OCI-LY7 (cell line): ENCODE results near the gene MPC1. TPM values are rescaled to one million over a fixed set of nuclear protein-coding genes. Genes with fewer than 3 reads are reported as not detected.

Experiments
- BruUV-seq: library from RNA; stranded (reverse); fragments of 400-500 nt; replicated peaks from 2 replicates; lab custom pipeline; 2021; lab: Mats Ljungman, UMichigan
- CTCF ChIA-PET: fragments of 300-600 bp; sonication (Branson Sonifier 250); formaldehyde crosslinking; loops from one replicate; lab custom pipeline; 2022; ENCODE audit warnings: antibody characterized with exemption; ENCODE audit not compliant: unreplicated experiment; lab: Charles Lee
- POLR2A ChIA-PET: fragments of 300-600 bp; sonication (Branson Sonifier 250); formaldehyde crosslinking; loops from one replicate; lab custom pipeline; 2022; ENCODE audit warnings: antibody characterized with exemption; lab: Charles Lee
- DNase-seq: peaks from one replicate; pipeline ENCODE4 v3.0.0-alpha.2; 2015; ENCODE audit warnings: low spot score
- H2AFZ ChIP-seq: fragments of 200-600 bp; sonication (generic), shearing (Covaris generic); 2 replicates; pipeline ENCODE4 v1.6.1; 2014; ENCODE audit warnings: mild to moderate bottlenecking, antibody characterized with exemption, low read length, moderate library complexity
- H3K27ac ChIP-seq: fragments of 200-600 bp; sonication (generic); 2 replicates; pipeline ENCODE4 v1.5.1; 2014; ENCODE audit warnings: mixed run types, low read depth, mild to moderate bottlenecking, moderate library complexity, low read length, inconsistent platforms; ENCODE audit not compliant: poor library complexity, severe bottlenecking
- H3K36me3 ChIP-seq: fragments of 200-600 bp; sonication (generic); 2 replicates; pipeline ENCODE4 v1.6.1; 2014; ENCODE audit warnings: mild to moderate bottlenecking, antibody characterized with exemption, low read length, moderate library complexity, mixed read lengths; ENCODE audit not compliant: insufficient read depth
- H3K4me1 ChIP-seq: fragments of 200-600 bp; sonication (generic); 2 replicates; pipeline ENCODE4 v1.5.1; 2014; ENCODE audit warnings: mild to moderate bottlenecking, low read length; ENCODE audit not compliant: insufficient read depth, poor library complexity, severe bottlenecking
- H3K4me2 ChIP-seq: fragments of 200-600 bp; sonication (generic); 2 replicates; pipeline ENCODE4 v1.6.1; 2014; ENCODE audit warnings: mild to moderate bottlenecking, low read length
- H3K4me3 ChIP-seq: fragments of 200-600 bp; sonication (generic); 2 replicates; pipeline ENCODE4 v1.5.1; 2014; ENCODE audit warnings: mild to moderate bottlenecking, low read depth, low read length; ENCODE audit not compliant: poor library complexity, severe bottlenecking
- H3K79me2 ChIP-seq: fragments of 200-600 bp; sonication (generic); 2 replicates; pipeline ENCODE4 v1.6.1; 2016; ENCODE audit warnings: low read depth, mild to moderate bottlenecking, low read length, moderate library complexity, mixed read lengths; ENCODE audit not compliant: insufficient read depth
- H3K9me2 ChIP-seq: fragments of 200-600 bp; sonication (generic); 2 replicates; pipeline ENCODE4 v1.6.1; 2016; ENCODE audit warnings: mild to moderate bottlenecking, low read length, mixed read lengths; ENCODE audit not compliant: insufficient read depth
- H3K9me3 ChIP-seq: fragments of 200-600 bp; sonication (generic); 2 replicates; pipeline ENCODE4 v1.6.1; 2014; ENCODE audit warnings: mild to moderate bottlenecking, mixed run types, low read length, mixed read lengths
- H4K20me1 ChIP-seq: fragments of 200-600 bp; sonication (generic); 2 replicates; pipeline ENCODE4 v1.6.1; 2014; ENCODE audit warnings: mild to moderate bottlenecking, antibody characterized with exemption, low read length, moderate library complexity, mixed read lengths; ENCODE audit not compliant: insufficient read depth
- EZH2phosphoT487 ChIP-seq: fragments of 200-600 bp; sonication (generic); IDR thresholded peaks from 2 replicates; pipeline ENCODE4 v1.6.1; 2018; ENCODE audit warnings: low read depth, borderline replicate concordance, mild to moderate bottlenecking, mixed run types, antibody characterized with exemption, low read length, moderate library complexity, mixed read lengths
- intact Hi-C: fragments of 100-400 bp; cut with micrococcal nuclease; formaldehyde crosslinking; loops from one replicate; pipeline ENCODE4 v1.10.0; 2022; ENCODE audit not compliant: unreplicated experiment
- total RNA-seq, 2 experiments: library from RNA; depleted of rRNA in 1 of 2; stranded (reverse); fragments of >200 nt in 1 of 2; shearing (Covaris generic) in 1 of 2; gene quantifications; 2 replicates each; pipeline ENCODE4 v1.2.3, GENCODE V29; 2014 to 2022
- TF ChIP-seq, protein P1 (sequence below): fragments of 200-600 bp; sonication (generic); conservative IDR thresholded peaks from 2 replicates; pipeline ENCODE4 v1.5.1; 2014; ENCODE audit warnings: mild to moderate bottlenecking, antibody characterized with exemption, low read length, moderate library complexity, mixed read lengths

The MPC1 gene
- total RNA-seq, 2 experiments from 2014 or later, result 36.1 to 38.1 TPM

DNA sequence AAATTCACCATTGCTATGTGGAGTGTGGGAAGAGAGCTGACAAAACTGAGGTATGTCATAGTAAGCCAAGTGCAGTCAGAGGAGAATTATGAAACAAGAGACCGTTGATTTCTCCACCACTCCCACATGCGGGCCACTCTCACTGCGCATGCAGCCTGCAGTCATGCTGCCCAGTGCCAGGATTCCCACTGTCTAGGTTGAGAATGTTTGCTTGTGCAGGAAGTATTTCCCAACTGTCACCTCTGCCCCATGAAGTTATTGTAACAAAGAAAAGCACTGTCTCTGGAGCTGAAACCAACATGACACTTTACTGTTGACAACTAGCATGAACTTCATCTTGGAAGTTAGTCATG lies 21.7 kb downstream of the MPC1 start:
- peaks cover 21% of the 10 kb centered on the region for H3K36me3 ChIP-seq
- POLR2A ChIA-PET, result no interaction called here
- peaks cover 5% of the 10 kb centered on the region for H3K4me1 ChIP-seq
- CTCF ChIA-PET, result no interaction called here
- H3K27ac ChIP-seq, result no peak overlapping the region
- no peak for TF ChIP-seq EZH2phosphoT487
- TF ChIP-seq, protein P1, sequence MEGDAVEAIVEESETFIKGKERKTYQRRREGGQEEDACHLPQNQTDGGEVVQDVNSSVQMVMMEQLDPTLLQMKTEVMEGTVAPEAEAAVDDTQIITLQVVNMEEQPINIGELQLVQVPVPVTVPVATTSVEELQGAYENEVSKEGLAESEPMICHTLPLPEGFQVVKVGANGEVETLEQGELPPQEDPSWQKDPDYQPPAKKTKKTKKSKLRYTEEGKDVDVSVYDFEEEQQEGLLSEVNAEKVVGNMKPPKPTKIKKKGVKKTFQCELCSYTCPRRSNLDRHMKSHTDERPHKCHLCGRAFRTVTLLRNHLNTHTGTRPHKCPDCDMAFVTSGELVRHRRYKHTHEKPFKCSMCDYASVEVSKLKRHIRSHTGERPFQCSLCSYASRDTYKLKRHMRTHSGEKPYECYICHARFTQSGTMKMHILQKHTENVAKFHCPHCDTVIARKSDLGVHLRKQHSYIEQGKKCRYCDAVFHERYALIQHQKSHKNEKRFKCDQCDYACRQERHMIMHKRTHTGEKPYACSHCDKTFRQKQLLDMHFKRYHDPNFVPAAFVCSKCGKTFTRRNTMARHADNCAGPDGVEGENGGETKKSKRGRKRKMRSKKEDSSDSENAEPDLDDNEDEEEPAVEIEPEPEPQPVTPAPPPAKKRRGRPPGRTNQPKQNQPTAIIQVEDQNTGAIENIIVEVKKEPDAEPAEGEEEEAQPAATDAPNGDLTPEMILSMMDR, result no peak
- H3K9me2 ChIP-seq, result no peaks in the 10 kb centered on the region
- intact Hi-C loops, result no loop called here
- no peaks in the 10 kb centered on the region for H4K20me1 ChIP-seq
- peaks cover 6% of the 10 kb centered on the region; the same call in 1 of the 2 replicates for H3K9me3 ChIP-seq
- no peak overlapping the region for H3K4me2 ChIP-seq
- no peak for DNase-seq
- no TSS peak for BruUV-seq
- H2AFZ ChIP-seq, result no peak overlapping the region
- no peak overlapping the region for H3K4me3 ChIP-seq
- no peaks in the 10 kb centered on the region for H3K79me2 ChIP-seq

GRCh38 chr6:166360243-166361076 lies 22.3 kb downstream of the MPC1 start:
- Histone ChIP-seq H3K9me3 (peaks cover 6% of the 10 kb centered on the region; the same call in 1 of the 2 replicates), H2AFZ (no peak overlapping the region), H3K36me3 (peaks cover 21% of the 10 kb centered on the region), H3K27ac (no peak overlapping the region), H4K20me1 (no peaks in the 10 kb centered on the region), H3K4me1 (peaks cover 9% of the 10 kb centered on the region), H3K9me2 (no peaks in the 10 kb centered on the region), H3K4me3 (no peak overlapping the region), H3K4me2 (no peak overlapping the region), H3K79me2 (no peaks in the 10 kb centered on the region)
- intact Hi-C loops, result no loop called here
- no TSS peak for BruUV-seq
- POLR2A ChIA-PET, result interaction anchor here (0.7 kb wide), 1 partner anchor 17 kb away, joined by 3 read pairs; no protein-coding TSS in a partner anchor
- TF ChIP-seq EZH2phosphoT487, result no peak
- TF ChIP-seq, protein P1, result no peak
- CTCF ChIA-PET, result interaction anchor here (0.9 kb wide), 1 partner anchor 21 kb away, joined by 3 read pairs; no protein-coding TSS in a partner anchor
- no peak for DNase-seq

- TF ChIP-seq, protein P1, result no peak
- TF ChIP-seq EZH2phosphoT487, result no peak
- H3K9me2 ChIP-seq, result no peaks in the 10 kb centered on the region
- no peaks in the 10 kb centered on the region for H3K36me3 ChIP-seq
- peaks cover 9% of the 10 kb centered on the region for H3K4me1 ChIP-seq
- no peak for DNase-seq
- H3K4me3 ChIP-seq, result no peak overlapping the region
- peaks cover 6% of the 10 kb centered on the region; the same call in 1 of the 2 replicates for H3K9me3 ChIP-seq
- H3K79me2 ChIP-seq, result no peaks in the 10 kb centered on the region
- no TSS peak for BruUV-seq
- ChIA-PET CTCF (no interaction called here), POLR2A (interaction anchor here (0.6 to 2.3 kb wide), 3 partner anchors 13 to 102 kb away, joined by 3 to 6 read pairs (median 3); no protein-coding TSS in a partner anchor)
- intact Hi-C loops, result no loop called here
- no peaks in the 10 kb centered on the region for H4K20me1 ChIP-seq
- H2AFZ ChIP-seq, result no peak overlapping the region
- H3K27ac ChIP-seq, result no peak overlapping the region
- H3K4me2 ChIP-seq, result no peak overlapping the region; the same call in 1 of the 2 replicates
These were observed 27.2 kb downstream of the MPC1 start for GRCh38 chr6:166355552-166355951.
